ENCODE measurements around the gene ATG13.
A peak's percentile ranks its signal among the peaks of the same experiment; 100 is the strongest.
"Not testable (repeated sequence)": the region's sequence is repeated elsewhere in the genome, so short reads cannot be mapped to it uniquely, and the experiment has no call there.

ATG13 gene

GRCh38 chr11:46617134-46617971, at the start of gene ATG13, which contains the start of gene HARBI1:
ATG13 (plus strand) TSS chr11:46617553; CDS start chr11:46644292, 26,739 bp downstream.
HARBI1 (minus strand) TSS chr11:46617227; CDS start chr11:46616237, 990 bp downstream.
- peak; percentile 95 for DNase-seq

- DNase-seq: peak; percentile 33
Measured at GRCh38 chr11:46570790-46571398, 46.5 kb upstream of the ATG13 start.

- no peak for DNase-seq
Measured at GRCh38 chr11:46574656-46575055, 42.7 kb upstream of the ATG13 start.

DNA sequence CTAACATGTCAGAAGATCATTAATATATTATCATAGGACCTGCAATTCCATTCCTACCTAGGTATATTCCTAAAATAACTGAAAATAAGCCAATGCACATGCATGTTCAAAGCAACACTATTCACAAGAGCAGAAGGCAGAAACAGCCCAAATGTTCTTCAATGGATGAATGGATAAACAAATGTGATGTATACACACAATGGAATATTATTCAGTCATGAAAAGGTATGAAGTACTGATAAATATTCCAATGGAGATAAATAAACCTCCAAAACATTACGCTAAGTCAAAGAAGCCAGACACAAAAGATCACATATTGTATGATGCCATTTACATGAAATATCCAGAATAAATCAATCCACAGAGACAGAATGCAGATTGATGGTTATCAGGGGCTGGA, 40.3 kb upstream of the ATG13 start:
- DNase-seq: no peak

DNA sequence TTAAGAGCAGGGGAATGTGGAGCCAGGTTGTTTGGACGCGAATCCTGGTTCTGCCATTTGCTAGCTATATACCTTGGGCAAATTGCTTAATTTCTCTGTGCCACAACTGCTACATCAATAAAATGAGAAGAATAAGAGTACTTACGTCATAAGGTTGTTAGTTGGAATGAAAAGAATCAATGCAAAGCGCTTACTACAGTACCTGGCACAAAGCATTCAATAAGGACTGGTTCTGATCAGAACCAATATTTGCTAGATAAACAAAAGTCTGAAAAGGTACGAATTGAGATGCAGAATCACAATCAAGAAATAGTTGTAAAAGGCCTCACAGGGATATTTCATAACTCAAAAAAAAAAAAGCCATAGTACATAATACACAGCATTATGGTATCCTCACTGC, 34.8 kb upstream of the ATG13 start:
- DNase-seq: no peak

GRCh38 chr11:46583513-46583912, 33.8 kb upstream of the ATG13 start:
- DNase-seq: not testable (repeated sequence)

DNA sequence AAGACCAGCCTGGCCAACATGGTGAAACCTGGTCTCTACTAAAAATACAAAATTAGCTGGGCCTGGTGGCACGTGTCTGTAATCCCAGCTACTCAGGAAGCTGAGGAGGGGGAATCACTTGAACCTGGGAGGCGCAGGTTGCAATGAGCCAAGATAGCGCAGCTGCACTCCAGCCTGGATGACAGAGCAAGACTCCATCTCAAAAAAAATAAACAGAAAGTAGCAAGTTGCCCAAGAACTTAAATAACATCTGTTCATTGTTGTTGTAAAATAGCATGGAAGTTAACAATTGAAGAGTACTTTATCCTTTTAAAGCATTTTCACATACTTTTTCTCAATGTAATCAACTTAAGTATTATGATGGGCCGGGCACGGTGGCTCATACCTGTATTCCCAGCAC, 29.2 kb upstream of the ATG13 start:
- DNase-seq: no peak

DNA sequence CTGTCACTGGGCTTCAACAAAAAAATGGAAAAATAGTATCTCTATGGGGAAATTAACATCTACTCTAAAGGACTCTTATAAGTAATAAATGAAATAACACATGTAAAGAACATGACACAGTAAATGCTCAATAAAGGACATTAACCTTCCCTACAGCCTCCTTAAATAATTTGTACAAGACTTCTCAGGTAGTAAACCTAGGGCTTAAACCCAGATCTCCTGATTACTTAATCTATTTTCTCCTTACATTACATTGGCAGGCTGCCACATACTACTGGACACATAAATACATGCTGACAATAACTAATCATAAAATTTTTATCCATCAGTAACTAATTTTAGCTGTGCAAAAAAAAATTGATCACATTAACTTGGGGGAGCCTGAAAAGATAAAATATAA, 28.4 kb upstream of the ATG13 start:
- DNase-seq: no peak

- no peak for DNase-seq
Measured at GRCh38 chr11:46590740-46591605, 26.4 kb upstream of the ATG13 start.

GRCh38 chr11:46593550-46594373, 23.6 kb upstream of the ATG13 start, which contains the start of gene AMBRA1:
AMBRA1 (minus strand) TSS chr11:46594023; CDS start chr11:46548380, 45,643 bp downstream.
- DNase-seq: peak; percentile 97

- DNase-seq: no peak
Measured at GRCh38 chr11:46594374-46594700, 23.0 kb upstream of the ATG13 start.

GRCh38 chr11:46594785-46595184, 22.6 kb upstream of the ATG13 start:
- DNase-seq: no peak

GRCh38 chr11:46597155-46597554, 20.2 kb upstream of the ATG13 start:
- DNase-seq: no peak

DNA sequence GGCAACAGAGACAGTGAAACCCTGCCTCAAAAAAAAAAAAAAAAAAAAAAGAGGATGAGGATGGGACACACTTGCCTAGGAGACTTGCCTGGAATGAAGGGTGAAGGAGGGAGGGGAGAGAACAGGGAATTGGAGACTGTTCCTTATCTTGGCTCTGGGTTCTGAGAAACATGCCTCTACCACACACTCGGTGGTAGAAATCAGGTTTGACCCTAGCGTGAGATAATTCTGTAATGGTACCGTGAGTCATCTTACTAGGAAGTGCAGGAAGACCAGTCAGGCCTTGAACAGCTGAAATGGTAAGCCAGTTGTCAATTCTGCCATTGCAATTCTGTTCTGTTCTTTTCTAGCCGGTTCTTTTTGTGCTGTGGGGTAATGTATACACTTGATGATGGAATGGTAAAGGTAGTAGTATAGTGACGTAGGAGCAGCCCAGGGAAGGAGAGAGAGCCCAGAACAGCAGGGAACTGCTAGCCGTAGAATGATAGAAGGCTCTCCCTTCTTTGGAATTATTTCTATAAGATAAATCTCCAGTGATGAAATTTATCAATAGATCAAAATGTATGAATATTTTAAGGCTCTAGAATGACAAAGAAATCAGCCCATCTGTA, 19.6 kb upstream of the ATG13 start:
- peak; percentile 72 for DNase-seq

DNA sequence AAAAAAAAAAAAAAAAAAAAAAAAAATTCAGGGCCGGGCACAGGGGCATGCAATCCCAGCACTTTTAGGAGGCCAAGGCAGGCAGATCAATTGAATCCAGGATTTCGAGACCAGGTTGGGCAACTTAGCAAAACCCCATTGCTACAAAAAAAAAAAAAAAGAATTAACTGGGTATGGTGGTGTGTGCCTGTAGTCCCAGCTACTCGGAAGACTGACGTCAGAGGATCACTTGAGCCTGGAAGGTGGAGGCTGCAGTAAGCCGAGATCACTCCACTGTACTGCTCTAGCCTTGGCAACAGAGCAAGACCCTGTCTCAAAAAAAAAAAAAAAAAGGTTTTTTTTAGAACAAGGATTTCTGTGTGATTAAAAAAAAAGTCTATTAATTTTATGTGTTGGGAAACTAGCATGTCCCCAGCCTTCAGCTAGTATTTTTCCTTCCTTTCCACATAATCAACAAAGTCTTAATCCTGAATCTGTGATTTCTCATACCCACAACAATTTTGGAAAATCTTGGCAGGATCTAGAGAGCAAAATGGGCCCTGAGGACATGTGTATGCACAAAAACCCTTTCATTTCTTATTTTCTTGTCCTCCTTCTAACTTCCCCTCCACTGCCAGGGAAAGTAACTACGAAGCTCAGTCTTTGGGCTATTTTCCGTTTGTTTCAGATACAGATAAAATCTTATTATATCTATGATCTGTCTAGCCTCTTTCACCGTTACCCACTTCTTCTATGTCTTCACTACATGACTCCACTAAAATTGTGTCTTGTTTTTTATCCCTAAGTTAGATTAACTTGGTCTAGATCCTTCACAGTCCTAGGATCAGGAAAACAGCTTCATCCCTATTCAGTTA, 17.8 kb upstream of the ATG13 start:
- DNase-seq: peak; percentile 65

GRCh38 chr11:46600194-46600960, 17.0 kb upstream of the ATG13 start:
- no peak for DNase-seq

- DNase-seq: no peak
Measured at GRCh38 chr11:46601129-46601528, 16.2 kb upstream of the ATG13 start.

- no peak for DNase-seq
Measured at GRCh38 chr11:46603704-46604308, 13.5 kb upstream of the ATG13 start.

- no peak for DNase-seq
Measured at GRCh38 chr11:46604796-46605195, 12.6 kb upstream of the ATG13 start.

DNA sequence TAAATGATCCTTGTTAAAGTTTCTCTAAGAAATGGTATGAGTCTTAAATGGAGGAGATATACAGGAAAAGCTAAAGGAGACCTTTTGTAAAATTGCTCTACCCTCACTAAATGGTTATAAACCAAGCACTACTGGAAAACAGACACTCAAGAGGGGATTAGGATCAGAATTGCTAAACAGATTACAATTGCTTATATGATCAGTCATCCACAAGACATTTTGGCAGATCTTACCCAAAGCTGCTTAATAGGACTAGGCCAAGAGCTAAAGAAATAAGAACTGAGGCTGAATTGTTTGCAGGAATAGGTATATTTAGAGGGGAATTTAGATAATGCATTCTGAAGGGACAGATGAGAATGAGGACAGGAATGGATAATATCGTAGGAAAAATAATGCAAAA, 9.8 kb upstream of the ATG13 start:
- DNase-seq: no peak
